Left lung (tissue), 10 donors: ENCODE measurements around the gene LLGL2. TPM values are rescaled to one million over a fixed set of nuclear protein-coding genes. Genes with fewer than 3 reads are reported as not detected.

ENCODE experiments used
- ATAC-seq: fragments of 200-7000 bp; cut with Tn5 transposase; one replicate; pipeline ENCODE4 v1.9.1; 2020; ENCODE audit warnings: moderate library complexity
- DNase-seq, 4 donors: peaks; one replicate each; pipeline ENCODE4 v3.0.0-alpha.2; 2013 to 2020
- H3K27ac ChIP-seq, 2 donors: fragments of 200-600 bp; sonication (generic) in 1 of 2; one replicate each; pipeline versions ENCODE4 v1.5.0 to v1.8.0; 2020 to 2021
- H3K27me3 ChIP-seq, 2 donors: fragments of 200-600 bp; sonication (generic) in 1 of 2; one replicate each; pipeline versions ENCODE4 v1.5.0 to v1.8.0; 2020 to 2021
- H3K36me3 ChIP-seq, 2 donors: fragments of 200-600 bp; sonication (generic) in 1 of 2; one replicate each; pipeline versions ENCODE4 v1.5.0 to v1.8.0; 2020 to 2021
- H3K4me1 ChIP-seq, 2 donors: fragments of 200-600 bp; one replicate each; pipeline ENCODE4 v1.8.0; 2021
- H3K4me3 ChIP-seq, 2 donors: fragments of 200-600 bp; sonication (generic) in 1 of 2; one replicate each; pipeline versions ENCODE4 v1.5.0 to v1.8.0; 2020 to 2021; ENCODE audit warnings: mild to moderate bottlenecking in 1 of 2
- H3K9me3 ChIP-seq, 2 donors: fragments of 200-600 bp; sonication (generic) in 1 of 2; one replicate each; pipeline versions ENCODE4 v1.5.0 to v1.8.0; 2020 to 2021
- CTCF ChIP-seq, 2 donors: fragments of 200-600 bp; sonication (generic) in 1 of 2; IDR thresholded peaks; one replicate each; pipeline versions ENCODE4 v1.5.0 to v1.8.0; 2021; ENCODE audit warnings: antibody characterized with exemption in 2 of 2
- intact Hi-C, 2 donors: fragments of 100-400 bp; cut with DNase I; formaldehyde crosslinking; loops; one replicate each; pipeline versions ENCODE4 v1.11.2 to v1.14.2; 2022
- polyA plus RNA-seq, 6 donors: library from polyadenylated mRNA; unstranded; fragments of 120-200 nt; gene quantifications; one replicate each; pipeline ENCODE4 v1.2.1, GENCODE V29; 2013; ENCODE audit not compliant: insufficient read length in 6 of 6
- total RNA-seq, 2 donors: library from RNA; stranded (reverse); fragmentation: NEBNext Ultra II Directional; extraction: Animal tissue kit (Norgen Biotek cat#: 25700); gene quantifications; one replicate each; pipeline ENCODE4 v1.2.1, GENCODE V29; 2021
- donor health status: DM: no; HTN: yes; CAD: no.
- donor health status: DM: no; HTN: no; CAD: no.

LLGL2 gene
- total and polyA plus RNA-seq, 8 donors: 38.0 to 173 (median 53.1) TPM

GRCh38 chr17:75584849-75585175, 59.3 kb downstream of the LLGL2 start:
- Histone ChIP-seq H3K9me3 (no peaks in the 10 kb centered on the region), H3K36me3 (no peaks in the 10 kb centered on the region), H3K27me3 (no peaks in the 10 kb centered on the region), H3K27ac (no peak overlapping the region), H3K4me3 (no peak overlapping the region), H3K4me1 (peaks cover 8 to 15% of the 10 kb centered on the region in 2 donors)
- no peak for TF ChIP-seq CTCF (IDR thresholded peaks at IDR 0.05)
- no peak for DNase-seq
- ATAC-seq: no peak
- intact Hi-C loops: loop anchor here in 1 of 2 donors (10.0 kb wide), 1 partner anchor 60 kb away; the partner anchor contains the start of gene LLGL2

- peak in 1 of 2 donors; percentile 56 for TF ChIP-seq CTCF (IDR thresholded peaks at IDR 0.05)
These were observed 62.4 kb downstream of the LLGL2 start, which contains the start of gene MYO15B for GRCh38 chr17:75587675-75588595. MYO15B (plus strand) TSS chr17:75587800; CDS start chr17:75588058, 258 bp downstream.

GRCh38 chr17:75588596-75589011, 63.1 kb downstream of the LLGL2 start:
- intact Hi-C loops: loop anchor here in 1 of 2 donors (10.0 kb wide), 1 partner anchor 64 kb away; the partner anchor contains the start of gene LLGL2
- Histone ChIP-seq H3K4me3 (peak overlapping the region; percentile 57 to 61), H3K27me3 (no peaks in the 10 kb centered on the region), H3K27ac (peak overlapping the region; percentile 93 to 97), H3K36me3 (no peaks in the 10 kb centered on the region), H3K4me1 (peaks cover 8 to 23% of the 10 kb centered on the region in 2 donors), H3K9me3 (no peaks in the 10 kb centered on the region)
- peak in 2 of 4 donors; percentile 45 to 88 for DNase-seq
- peak; percentile 15 for ATAC-seq
- no peak for TF ChIP-seq CTCF (IDR thresholded peaks at IDR 0.05)

More at GRCh38 chr17:75587675-75588595, 62.4 kb downstream of the LLGL2 start, which contains the start of gene MYO15B:
- Histone ChIP-seq H3K36me3 (no peaks in the 10 kb centered on the region), H3K4me1 (peaks cover 8 to 23% of the 10 kb centered on the region in 2 donors), H3K4me3 (peak within 1 kb of the TSS; percentile 57 to 61), H3K27ac (peak within 1 kb of the TSS; percentile 93 to 97), H3K9me3 (no peaks in the 10 kb centered on the region), H3K27me3 (no peaks in the 10 kb centered on the region)
- intact Hi-C loops: loop anchor here in 1 of 2 donors (10.0 kb wide), 1 partner anchor 63 kb away; the partner anchor contains the start of gene LLGL2
- peak; percentile 48 for ATAC-seq
- DNase-seq: peak; percentile 70 to 95 (median 76)

DNA sequence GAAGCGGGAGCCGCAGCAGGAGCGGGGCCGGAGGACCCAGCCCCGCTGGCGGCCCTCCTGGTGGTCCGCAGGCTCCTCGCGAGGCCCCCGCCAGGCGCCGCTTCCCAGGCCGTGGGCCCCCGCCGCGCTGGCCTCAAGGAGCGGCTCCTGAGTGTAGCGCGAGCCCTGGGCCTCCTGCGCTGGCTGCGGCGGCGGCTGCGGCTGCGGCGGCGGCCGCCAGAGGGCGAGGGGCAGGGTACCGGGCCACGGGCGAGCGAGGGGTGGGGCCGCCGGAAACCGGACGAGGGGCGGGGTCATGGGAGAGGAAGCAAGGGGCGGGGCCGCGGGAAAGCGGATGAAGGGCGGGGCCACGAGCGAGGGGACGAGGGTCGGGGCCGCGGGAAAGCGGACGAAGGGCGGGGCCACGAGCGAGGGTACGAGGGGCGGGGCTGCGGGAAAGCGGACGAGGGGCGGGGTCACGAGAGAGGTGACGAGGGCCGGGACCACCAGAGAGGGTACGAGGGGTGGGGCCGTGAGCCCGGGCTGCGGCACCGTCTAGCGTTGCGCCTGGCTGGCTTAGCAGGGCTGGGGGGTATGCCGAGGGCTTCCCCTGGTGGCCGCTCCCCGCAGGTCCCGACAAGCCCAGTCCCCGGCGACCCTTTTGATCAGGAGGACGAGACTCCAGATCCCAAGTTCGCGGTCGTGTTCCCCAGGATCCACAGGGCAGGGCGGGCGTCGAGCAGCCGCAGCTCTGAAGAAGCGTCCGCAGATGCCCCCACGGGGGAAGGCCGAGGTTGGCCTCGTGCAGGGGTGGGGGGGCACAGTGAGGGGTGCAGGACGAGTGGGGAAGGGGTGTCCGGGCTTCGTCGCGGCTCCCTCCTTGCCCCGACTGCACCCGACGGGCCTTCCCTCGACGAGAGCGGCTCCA, 63.8 kb downstream of the LLGL2 start:
- DNase-seq (peak; percentile 92 to 100 (median 96)), ATAC-seq (peak; percentile 90)
- Histone ChIP-seq H3K4me1 (peaks cover 8 to 23% of the 10 kb centered on the region in 2 donors), H3K36me3 (no peaks in the 10 kb centered on the region), H3K4me3 (peak overlapping the region; percentile 57 to 61), H3K9me3 (no peaks in the 10 kb centered on the region), H3K27ac (peak overlapping the region; percentile 93 to 97), H3K27me3 (no peaks in the 10 kb centered on the region)
- TF ChIP-seq CTCF (IDR thresholded peaks at IDR 0.05): peak; percentile 62 to 82
- intact Hi-C loops: loop anchor here in 1 of 2 donors (10.0 kb wide), 1 partner anchor 64 kb away; the partner anchor contains the start of gene LLGL2
